ENCODE results near the gene ADAMTS15. TPM values are rescaled to one million over a fixed set of nuclear protein-coding genes. Genes with fewer than 3 reads are reported as not detected.

The ADAMTS15 gene
- total and polyA plus RNA-seq, 2 donors (not counting 3 experiments of a cell fraction or from before 2014, with no cell fraction given) = 0.08 TPM; not detected in 1

GRCh38 chr11:130513132-130513531 lies 64.7 kb downstream of the ADAMTS15 start:
- CTCF ChIA-PET = interaction anchor here (0.8 kb wide), 1 partner anchor 26 kb away, joined by 3 read pairs; no protein-coding TSS in a partner anchor
- H3K4me1 ChIP-seq (ENCODE audit: control insufficient read depth, extremely low read depth, insufficient read depth, low read length) = no peaks in the 10 kb centered on the region
- H3K9ac ChIP-seq (replicated peaks; ENCODE audit: extremely low read depth, insufficient read depth, low read length) = no peak overlapping the region
- H2AFZ ChIP-seq (ENCODE audit: low read depth, low read length) = no peak overlapping the region
- POLR2A ChIA-PET = no interaction called here
- BruUV-seq (replicated peaks) = no TSS peak
- no peak overlapping the region for H3K4me3 ChIP-seq (replicated peaks in 1 of 3; ENCODE audit: insufficient read depth in 1 of 3, low read depth in 1 of 3, low read length in 3 of 3)
- H3K79me2 ChIP-seq (ENCODE audit: control insufficient read depth, insufficient read depth, low read length) = no peaks in the 10 kb centered on the region
- no peaks in the 10 kb centered on the region for H3K9me3 ChIP-seq (replicated peaks; ENCODE audit: control insufficient read depth, insufficient read depth, low read length)
- no peaks in the 10 kb centered on the region for H4K20me1 ChIP-seq (replicated peaks; ENCODE audit: control insufficient read depth, extremely low read depth, insufficient read depth, low read length)
- no peaks in the 10 kb centered on the region for H3K9me1 ChIP-seq (replicated peaks; ENCODE audit: control insufficient read depth, extremely low read depth, insufficient read depth, low read length)
- FAIRE-seq (no peak), DNase-seq (ENCODE audit: low read depth, low spot score) (no peak)
- no peaks in the 10 kb centered on the region for H3K36me3 ChIP-seq (ENCODE audit: control insufficient read depth in 2 of 2, extremely low read depth in 1 of 2, insufficient read depth in 2 of 2, low read length in 2 of 2)
- no peak overlapping the region for H3K27ac ChIP-seq (ENCODE audit: insufficient read depth, low read depth, low read length)
- dilution Hi-C loops (cut with MboI; ENCODE audit: extremely low pct_ligation_motif_present, low sequenced_read_pairs) = no loop called here
- TF ChIP-seq GATA2 (IDR thresholded peaks at IDR 0.05; ENCODE audit: insufficient read depth, insufficient read length, low read depth, low read length) (no peak), JUN (IDR thresholded peaks at IDR 0.05; ENCODE audit: borderline replicate concordance, insufficient read depth, insufficient read length, low read depth) (no peak)
- H3K4me2 ChIP-seq (ENCODE audit: insufficient read depth, low read length) = no peak overlapping the region
- intact Hi-C loops (cut with micrococcal nuclease) = no loop called here
- H3K27me3 ChIP-seq (ENCODE audit: control insufficient read depth in 2 of 2, insufficient read depth in 2 of 2, low read length in 2 of 2) = no peaks in the 10 kb centered on the region

GRCh38 chr11:130514316-130514715 lies 65.9 kb downstream of the ADAMTS15 start:
- H3K4me2 ChIP-seq (ENCODE audit: insufficient read depth, low read length) = no peak overlapping the region
- BruUV-seq (replicated peaks) = no TSS peak
- H3K36me3 ChIP-seq (ENCODE audit: control insufficient read depth in 2 of 2, extremely low read depth in 1 of 2, insufficient read depth in 2 of 2, low read length in 2 of 2) = no peaks in the 10 kb centered on the region
- intact Hi-C loops (cut with micrococcal nuclease) = no loop called here
- H3K4me1 ChIP-seq (ENCODE audit: control insufficient read depth, extremely low read depth, insufficient read depth, low read length) = no peaks in the 10 kb centered on the region
- H3K27me3 ChIP-seq (ENCODE audit: control insufficient read depth in 2 of 2, insufficient read depth in 2 of 2, low read length in 2 of 2) = no peaks in the 10 kb centered on the region
- H3K27ac ChIP-seq (ENCODE audit: insufficient read depth, low read depth, low read length) = no peak overlapping the region
- POLR2A ChIA-PET = no interaction called here
- H3K9me3 ChIP-seq (replicated peaks; ENCODE audit: control insufficient read depth, insufficient read depth, low read length) = no peaks in the 10 kb centered on the region
- H3K9me1 ChIP-seq (replicated peaks; ENCODE audit: control insufficient read depth, extremely low read depth, insufficient read depth, low read length) = no peaks in the 10 kb centered on the region
- no peak overlapping the region for H3K4me3 ChIP-seq (replicated peaks in 1 of 3; ENCODE audit: insufficient read depth in 1 of 3, low read depth in 1 of 3, low read length in 3 of 3)
- FAIRE-seq = no peak
- DNase-seq (ENCODE audit: low read depth, low spot score) = no peak
- no peaks in the 10 kb centered on the region for H4K20me1 ChIP-seq (replicated peaks; ENCODE audit: control insufficient read depth, extremely low read depth, insufficient read depth, low read length)
- H3K9ac ChIP-seq (replicated peaks; ENCODE audit: extremely low read depth, insufficient read depth, low read length) = no peak overlapping the region
- TF ChIP-seq MYC (IDR thresholded peaks at IDR 0.05; ENCODE audit: low read depth, low read length) (no peak), MAX (IDR thresholded peaks at IDR 0.05; ENCODE audit: insufficient read depth, insufficient read length) (no peak), EZH2 (IDR thresholded peaks at IDR 0.05; ENCODE audit: borderline replicate concordance, low read depth, low read length, severe bottlenecking) (no peak), GATA2 (IDR thresholded peaks at IDR 0.05; ENCODE audit: insufficient read depth, insufficient read length, low read depth, low read length) (no peak), CTCF (IDR thresholded peaks at IDR 0.05; ENCODE audit: extremely low read depth in 1 of 2, insufficient read depth in 1 of 2, low read depth in 1 of 2, low read length in 2 of 2) (no peak), POLR2AphosphoS5 (IDR thresholded peaks at IDR 0.05; ENCODE audit: insufficient read depth, low read depth, low read length) (no peak), JUN (IDR thresholded peaks at IDR 0.05; ENCODE audit: borderline replicate concordance, insufficient read depth, insufficient read length, low read depth) (no peak), POLR2A (IDR thresholded peaks at IDR 0.05; ENCODE audit: low read depth, low read length) (no peak), FOS (IDR thresholded peaks at IDR 0.05; ENCODE audit: borderline replicate concordance, insufficient read depth, low read length) (no peak)
- CTCF ChIA-PET = no interaction called here
- H3K79me2 ChIP-seq (ENCODE audit: control insufficient read depth, insufficient read depth, low read length) = no peaks in the 10 kb centered on the region
- no peak overlapping the region for H2AFZ ChIP-seq (ENCODE audit: low read depth, low read length)
- dilution Hi-C loops (cut with MboI; ENCODE audit: extremely low pct_ligation_motif_present, low sequenced_read_pairs) = no loop called here

Measured in endothelial cell of umbilical vein (primary cell).